ENCODE data around the gene ERVK3-1.

The ERVK3-1 gene

DNA sequence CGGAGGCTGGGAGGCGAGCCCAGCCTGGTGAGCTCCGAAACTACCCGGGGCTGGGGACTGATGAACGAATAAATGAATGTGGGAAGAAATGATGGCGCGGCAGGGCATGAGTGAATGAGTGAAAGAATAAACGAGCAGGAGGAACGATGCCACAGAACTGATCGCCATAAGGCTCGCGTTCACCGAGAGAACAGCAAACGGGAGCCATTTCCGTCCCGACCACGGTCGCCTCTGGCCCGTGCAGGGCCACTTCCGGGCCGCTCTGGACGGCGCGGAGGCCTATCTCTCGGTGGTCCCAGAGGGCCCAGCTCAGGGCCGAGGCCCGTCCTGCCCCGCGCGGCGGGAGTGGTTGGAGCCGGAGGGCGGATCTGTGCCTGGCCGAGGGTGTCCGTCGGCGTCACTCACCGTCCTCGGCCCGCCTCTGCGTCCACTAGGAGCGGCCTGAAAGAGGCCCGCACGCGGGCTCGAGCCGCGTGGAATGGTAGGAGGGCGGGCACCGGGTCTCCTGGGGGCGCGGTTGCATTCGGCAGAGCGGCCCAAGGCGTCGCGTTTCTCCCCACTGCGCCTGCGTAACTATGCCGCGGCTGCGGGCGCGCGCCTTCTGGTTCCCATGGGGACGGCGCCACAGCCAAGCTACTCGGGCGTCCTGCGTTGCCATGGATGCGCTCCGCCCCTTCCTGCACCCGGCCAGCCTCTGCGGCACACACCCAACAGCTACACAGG, 57.3 kb downstream of the ERVK3-1 start, which contains the start of gene ZNF497:
Gene ZNF497, minus strand, starts transcription at position 480 of the 723 bp plus-strand sequence. CDS start 5,116 bp downstream, outside the sequence.
- DNase-seq (ENCODE audit: low read depth in 2 of 2), result peak; percentile 96

DNA sequence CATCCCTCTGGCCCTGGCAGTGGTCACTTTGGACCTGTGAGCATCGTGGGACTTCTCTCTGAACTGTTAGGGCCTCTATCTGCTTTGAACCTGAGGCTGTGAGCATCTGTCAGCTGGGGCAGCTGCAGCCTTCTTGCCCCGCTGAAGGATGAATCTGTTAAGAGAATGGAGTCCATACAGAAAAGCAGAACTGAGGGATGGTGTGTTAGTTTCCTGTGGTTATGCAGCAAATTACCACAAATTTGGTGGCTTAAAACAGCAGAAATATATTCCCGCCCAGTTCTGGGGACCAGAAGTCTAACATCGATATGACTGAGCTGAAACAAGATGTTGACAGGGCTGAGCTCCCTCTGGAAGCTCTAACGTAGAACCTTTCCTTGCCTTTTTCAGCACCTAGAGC, 59.0 kb downstream of the ERVK3-1 start:
- no peak for DNase-seq (ENCODE audit: low read depth in 2 of 2)

Measured in stimulated activated CD8-positive, alpha-beta memory T cell treated with anti-CD3 and anti-CD28 coated beads, Interleukin-2, amount 100 ng/mL, for 48 hours (primary cell).